ENCODE measurements around the gene DNASE1L1.

Gene DNASE1L1

GRCh38 chrX:154404625-154405192 is 4.3 kb downstream of the DNASE1L1 start:
- no peak for DNase-seq
- in situ Hi-C loops (cut with HindIII; ENCODE audit: low pct_ligation_motif_present, low sequenced_read_pairs): no loop called here
- Histone ChIP-seq H3K4me3 (ENCODE audit: low read depth, low read length) (no peak overlapping the region), H3K27ac (no peak overlapping the region), H3K27me3 (replicated peaks) (no peaks in the 10 kb centered on the region), H3K36me3 (replicated peaks) (peaks cover 19% of the 10 kb centered on the region)
- TF ChIP-seq, protein P1, sequence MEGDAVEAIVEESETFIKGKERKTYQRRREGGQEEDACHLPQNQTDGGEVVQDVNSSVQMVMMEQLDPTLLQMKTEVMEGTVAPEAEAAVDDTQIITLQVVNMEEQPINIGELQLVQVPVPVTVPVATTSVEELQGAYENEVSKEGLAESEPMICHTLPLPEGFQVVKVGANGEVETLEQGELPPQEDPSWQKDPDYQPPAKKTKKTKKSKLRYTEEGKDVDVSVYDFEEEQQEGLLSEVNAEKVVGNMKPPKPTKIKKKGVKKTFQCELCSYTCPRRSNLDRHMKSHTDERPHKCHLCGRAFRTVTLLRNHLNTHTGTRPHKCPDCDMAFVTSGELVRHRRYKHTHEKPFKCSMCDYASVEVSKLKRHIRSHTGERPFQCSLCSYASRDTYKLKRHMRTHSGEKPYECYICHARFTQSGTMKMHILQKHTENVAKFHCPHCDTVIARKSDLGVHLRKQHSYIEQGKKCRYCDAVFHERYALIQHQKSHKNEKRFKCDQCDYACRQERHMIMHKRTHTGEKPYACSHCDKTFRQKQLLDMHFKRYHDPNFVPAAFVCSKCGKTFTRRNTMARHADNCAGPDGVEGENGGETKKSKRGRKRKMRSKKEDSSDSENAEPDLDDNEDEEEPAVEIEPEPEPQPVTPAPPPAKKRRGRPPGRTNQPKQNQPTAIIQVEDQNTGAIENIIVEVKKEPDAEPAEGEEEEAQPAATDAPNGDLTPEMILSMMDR (IDR thresholded peaks at IDR 0.05; ENCODE audit: low read depth, low read length, missing control alignments): no peak

DNA sequence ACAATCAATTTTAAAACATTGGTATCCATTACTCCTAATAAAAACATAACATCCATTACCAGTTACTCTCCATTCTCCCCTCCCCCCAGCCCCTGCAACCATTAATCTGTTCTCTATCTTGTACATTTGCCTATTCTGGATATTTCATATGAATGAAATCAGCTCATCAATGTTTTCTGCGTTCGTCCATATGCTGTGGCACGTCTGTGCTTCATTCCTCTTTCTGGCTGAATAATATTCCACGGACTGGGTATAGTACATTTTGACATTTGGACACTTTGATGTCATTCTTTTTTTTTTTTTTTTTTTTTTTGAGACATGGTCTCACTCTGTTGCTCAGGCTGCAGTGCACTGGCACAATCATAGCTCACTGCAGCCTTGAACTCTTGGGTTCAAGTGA is 5.2 kb downstream of the DNASE1L1 start:
- no peak overlapping the region for H3K27ac ChIP-seq
- peaks cover 27% of the 10 kb centered on the region for H3K36me3 ChIP-seq (replicated peaks)
- H3K27me3 ChIP-seq (replicated peaks): no peaks in the 10 kb centered on the region
- H3K4me3 ChIP-seq (ENCODE audit: low read depth, low read length): no peak overlapping the region
- no peak for DNase-seq
- TF ChIP-seq, protein P1 (IDR thresholded peaks at IDR 0.05; ENCODE audit: low read depth, low read length, missing control alignments): no peak
- in situ Hi-C loops (cut with HindIII; ENCODE audit: low pct_ligation_motif_present, low sequenced_read_pairs): no loop called here

- DNase-seq: no peak
- in situ Hi-C loops (cut with HindIII; ENCODE audit: low pct_ligation_motif_present, low sequenced_read_pairs): no loop called here
- Histone ChIP-seq H3K27ac (no peak overlapping the region), H3K4me3 (ENCODE audit: low read depth, low read length) (no peak overlapping the region), H3K36me3 (replicated peaks) (peaks cover 32% of the 10 kb centered on the region), H3K27me3 (replicated peaks) (no peaks in the 10 kb centered on the region)
- TF ChIP-seq, protein P1 (IDR thresholded peaks at IDR 0.05; ENCODE audit: low read depth, low read length, missing control alignments): no peak
Observed at GRCh38 chrX:154403192-154403591, 5.9 kb downstream of the DNASE1L1 start.

- no peaks in the 10 kb centered on the region for H3K27me3 ChIP-seq (replicated peaks)
- no peak overlapping the region for H3K27ac ChIP-seq
- TF ChIP-seq, protein P1 (IDR thresholded peaks at IDR 0.05; ENCODE audit: low read depth, low read length, missing control alignments): no peak
- H3K36me3 ChIP-seq (replicated peaks): peaks cover 32% of the 10 kb centered on the region
- no peak overlapping the region for H3K4me3 ChIP-seq (ENCODE audit: low read depth, low read length)
- in situ Hi-C loops (cut with HindIII; ENCODE audit: low pct_ligation_motif_present, low sequenced_read_pairs): no loop called here
- DNase-seq: no peak
Observed at GRCh38 chrX:154402622-154403127, 6.4 kb downstream of the DNASE1L1 start.

DNA sequence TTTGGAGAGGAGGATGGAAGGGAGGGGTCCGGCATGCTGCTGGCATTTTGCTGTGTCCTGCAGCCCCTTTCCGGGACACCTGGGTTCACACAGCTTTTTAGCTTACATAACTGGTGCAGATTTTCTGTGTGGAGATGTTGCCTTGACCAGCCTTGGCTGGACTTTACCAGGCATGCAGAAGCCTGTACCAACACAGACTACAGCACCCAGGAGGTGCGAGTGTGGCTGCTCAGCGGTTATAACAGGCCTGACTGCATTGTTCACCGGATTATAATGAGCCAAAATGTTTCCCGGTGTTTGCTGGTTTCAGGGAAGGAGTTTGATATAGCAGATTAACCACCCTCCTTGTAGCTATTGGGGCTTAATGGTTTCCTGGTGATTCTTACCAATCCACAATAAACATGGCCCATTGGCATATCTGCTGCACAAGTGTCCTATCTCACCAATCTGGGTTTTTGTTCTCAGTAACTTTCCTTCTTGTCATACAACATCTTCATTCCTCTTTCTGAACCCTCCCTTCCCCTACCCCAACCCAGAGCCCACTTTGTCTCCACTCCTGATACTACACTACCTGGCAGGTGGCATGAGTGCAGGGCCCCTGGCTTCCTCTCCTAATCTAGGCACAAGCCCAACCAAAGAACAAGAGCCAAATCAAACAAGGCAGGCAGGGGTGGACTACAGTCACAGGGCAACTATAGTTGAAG is 7.0 kb downstream of the DNASE1L1 start:
- DNase-seq: no peak
- Histone ChIP-seq H3K27me3 (replicated peaks) (no peaks in the 10 kb centered on the region), H3K27ac (no peak overlapping the region), H3K4me3 (ENCODE audit: low read depth, low read length) (no peak overlapping the region), H3K36me3 (replicated peaks) (peaks cover 32% of the 10 kb centered on the region)
- TF ChIP-seq, protein P1 (IDR thresholded peaks at IDR 0.05; ENCODE audit: low read depth, low read length, missing control alignments): no peak
- in situ Hi-C loops (cut with HindIII; ENCODE audit: low pct_ligation_motif_present, low sequenced_read_pairs): no loop called here
